ENCODE data around the gene XYLT1. TPM values are rescaled to one million over a fixed set of nuclear protein-coding genes. Genes with fewer than 3 reads are reported as not detected.

The XYLT1 gene
- total RNA-seq: 16.2 and 17.8 TPM in 2 replicates

GRCh38 chr16:17470908-17471718 is at the start of gene XYLT1:
XYLT1 (minus strand) TSS chr16:17470960; CDS start chr16:17470796, 164 bp downstream.

Measured in bronchial smooth muscle cell (primary cell).